DOHH2 (cell line): Measurements from ENCODE around the gene MDP1.

Experiments
- H3F3A ChIP-seq: fragments of 200-600 bp; sonication (generic), shearing (Covaris generic); 2 replicates; pipeline ENCODE4 v1.6.0; 2016; ENCODE audit warnings: antibody characterized with exemption, mild to moderate bottlenecking; ENCODE audit not compliant: control insufficient read depth, insufficient read depth
- H3K27ac ChIP-seq: fragments of 200-600 bp; sonication (generic); 2 replicates; pipeline ENCODE4 v1.5.1; 2014; ENCODE audit warnings: low read depth, mild to moderate bottlenecking, low read length, moderate library complexity
- H3K27me3 ChIP-seq: fragments of 200-600 bp; sonication (generic); 2 replicates; pipeline ENCODE4 v1.6.1; 2014; ENCODE audit warnings: mild to moderate bottlenecking, low read length, mixed read lengths; ENCODE audit not compliant: control insufficient read depth
- H3K36me3 ChIP-seq: fragments of 200-600 bp; sonication (generic); 2 replicates; pipeline ENCODE4 v1.6.1; 2014; ENCODE audit warnings: mild to moderate bottlenecking, low read length, moderate library complexity, mixed read lengths; ENCODE audit not compliant: control insufficient read depth
- H3K4me1 ChIP-seq: fragments of 200-600 bp; sonication (generic); 2 replicates; pipeline ENCODE4 v1.6.1; 2014; ENCODE audit warnings: mild to moderate bottlenecking, low read length, mixed read lengths; ENCODE audit not compliant: control insufficient read depth
- H3K4me2 ChIP-seq: fragments of 200-600 bp; sonication (generic); 2 replicates; pipeline ENCODE4 v1.6.0; 2014; ENCODE audit warnings: mild to moderate bottlenecking, low read length, moderate library complexity
- H3K4me3 ChIP-seq: fragments of 200-600 bp; sonication (generic); 2 replicates; pipeline ENCODE4 v1.5.1; 2014; ENCODE audit warnings: mild to moderate bottlenecking, low read length, mixed read lengths
- H3K79me2 ChIP-seq: fragments of 200-600 bp; sonication (generic); 2 replicates; pipeline ENCODE4 v1.6.1; 2014; ENCODE audit warnings: mild to moderate bottlenecking, low read length, mixed read lengths; ENCODE audit not compliant: control insufficient read depth
- H3K9me2 ChIP-seq: fragments of 200-600 bp; sonication (generic); replicated peaks from 2 replicates; pipeline ENCODE4 v1.6.1; 2014; ENCODE audit warnings: mild to moderate bottlenecking, low read length, mixed read lengths; ENCODE audit not compliant: control insufficient read depth
- H3K9me3 ChIP-seq: fragments of 200-600 bp; sonication (generic); 2 replicates; pipeline ENCODE4 v1.6.1; 2014; ENCODE audit warnings: antibody characterized with exemption, low read length, mixed read lengths; ENCODE audit not compliant: control insufficient read depth, insufficient read depth
- H4K20me1 ChIP-seq: fragments of 200-600 bp; sonication (generic); 2 replicates; pipeline ENCODE4 v1.6.0; 2014; ENCODE audit warnings: low read depth, mild to moderate bottlenecking, antibody characterized with exemption, low read length, moderate library complexity; ENCODE audit not compliant: control insufficient read depth, insufficient read depth
- CTCF ChIP-seq: fragments of 200-600 bp; sonication (generic); IDR thresholded peaks from one replicate; pipeline ENCODE4 v1.5.1; 2014; ENCODE audit warnings: antibody characterized with exemption, mild to moderate bottlenecking, low read depth, low read length; ENCODE audit not compliant: poor library complexity, severe bottlenecking
- EZH2phosphoT487 ChIP-seq: fragments of 200-600 bp; sonication (generic); IDR thresholded peaks from 2 replicates; pipeline ENCODE4 v1.6.1; 2017; ENCODE audit warnings: borderline replicate concordance, mild to moderate bottlenecking, antibody characterized with exemption, low read length, moderate library complexity, mixed read lengths

The MDP1 gene

GRCh38 chr14:24177891-24178290 lies 38.0 kb downstream of the MDP1 start:
- Histone ChIP-seq H3K36me3 (peaks cover 50% of the 10 kb centered on the region), H4K20me1 (no peaks in the 10 kb centered on the region)
- TF ChIP-seq CTCF (no peak), EZH2phosphoT487 (no peak)

GRCh38 chr14:24177041-24177825 lies 38.6 kb downstream of the MDP1 start:
- no peak overlapping the region for H3K27ac ChIP-seq
- H3F3A ChIP-seq: peaks cover 5% of the 10 kb centered on the region; the same call in 1 of the 2 replicates
- H3K79me2 ChIP-seq: no peaks in the 10 kb centered on the region; the same call in 1 of the 2 replicates
- H3K36me3 ChIP-seq: peaks cover 43% of the 10 kb centered on the region
- H3K27me3 ChIP-seq: no peaks in the 10 kb centered on the region
- peaks cover 4% of the 10 kb centered on the region for H3K4me1 ChIP-seq
- no peaks in the 10 kb centered on the region for H4K20me1 ChIP-seq
- no peak overlapping the region for H3K4me3 ChIP-seq
- H3K9me2 ChIP-seq: no peaks in the 10 kb centered on the region
- no peak overlapping the region for H3K4me2 ChIP-seq
- H3K9me3 ChIP-seq: no peaks in the 10 kb centered on the region
- no peak for TF ChIP-seq EZH2phosphoT487
- no peak for TF ChIP-seq CTCF

More at GRCh38 chr14:24177891-24178290, 38.0 kb downstream of the MDP1 start:
- Histone ChIP-seq H3K9me3 (no peaks in the 10 kb centered on the region), H3K27ac (no peak overlapping the region), H3F3A (peaks cover 5% of the 10 kb centered on the region; the same call in 1 of the 2 replicates), H3K9me2 (no peaks in the 10 kb centered on the region), H3K4me1 (no peaks in the 10 kb centered on the region), H3K27me3 (no peaks in the 10 kb centered on the region), H3K79me2 (no peaks in the 10 kb centered on the region), H3K4me3 (no peak overlapping the region), H3K4me2 (no peak overlapping the region)

GRCh38 chr14:24176599-24176998 lies 39.3 kb downstream of the MDP1 start:
- no peaks in the 10 kb centered on the region for H3K9me3 ChIP-seq
- H3K27me3 ChIP-seq: no peaks in the 10 kb centered on the region
- no peaks in the 10 kb centered on the region for H3K9me2 ChIP-seq
- TF ChIP-seq CTCF: no peak
- no peak overlapping the region for H3K4me2 ChIP-seq
- no peak overlapping the region for H3K4me3 ChIP-seq
- no peak overlapping the region for H3K27ac ChIP-seq
- peaks cover 5% of the 10 kb centered on the region; the same call in 1 of the 2 replicates for H3F3A ChIP-seq
- no peaks in the 10 kb centered on the region for H4K20me1 ChIP-seq
- no peaks in the 10 kb centered on the region; the same call in 1 of the 2 replicates for H3K79me2 ChIP-seq
- H3K36me3 ChIP-seq: peaks cover 37% of the 10 kb centered on the region
- peaks cover 10% of the 10 kb centered on the region for H3K4me1 ChIP-seq
